Measurements from ENCODE around the gene GPR17.

- TF ChIP-seq CTCF (IDR thresholded peaks at IDR 0.05; ENCODE audit: insufficient read depth, low read length, poor library complexity, severe bottlenecking) (no peak), EZH2phosphoT487 (conservative IDR thresholded peaks at IDR 0.05; ENCODE audit: low read length) (no peak)
These were observed 39.1 kb upstream of the GPR17 start for GRCh38 chr2:127606625-127607398.

All from SU-DHL-6 (cell line).